H1 (cell line): ENCODE results near the gene IFITM2. TPM values are rescaled to one million over a fixed set of nuclear protein-coding genes. Genes with fewer than 3 reads are reported as not detected.
A peak's percentile ranks its signal among the peaks of the same experiment; 100 is the strongest.
"Not testable (repeated sequence)": the region's sequence is repeated elsewhere in the genome, so short reads cannot be mapped to it uniquely, and the experiment has no call there.

Source experiments
- CTCF ChIA-PET: fragments of 300-600 bp; sonication (Branson Sonifier 250); formaldehyde crosslinking; loops from one replicate; lab custom pipeline; 2021; ENCODE audit not compliant: partially characterized antibody; lab: Charles Lee
- POLR2A ChIA-PET: fragments of 300-600 bp; sonication (Branson Sonifier 250); formaldehyde crosslinking; loops from one replicate; lab custom pipeline; 2021; ENCODE audit warnings: inconsistent platforms; ENCODE audit not compliant: partially characterized antibody; lab: Charles Lee
- DNase-seq, 2 experiments: peaks; one replicate each; pipeline versions ENCODE4 v3.0.0 to v3.0.0-alpha.2; 2010 to 2022; ENCODE audit warnings: low spot score in 2 of 2, low read depth in 1 of 2, mixed read lengths in 1 of 2
- FAIRE-seq: peaks from 2 replicates; lab custom pipeline; 2011; peaks lifted over from hg19 to GRCh38; lab: Jason Lieb, UNC
- H2AFZ ChIP-seq: 2 replicates; pipeline ENCODE4 v1.8.1; 2012; ENCODE audit warnings: low read length, inconsistent platforms
- H2AK5ac ChIP-seq: 2 replicates; pipeline ENCODE4 v1.6.1; 2013; ENCODE audit warnings: low read depth, low read length
- H2BK120ac ChIP-seq: replicated peaks from 2 replicates; pipeline ENCODE3; 2013; ENCODE audit warnings: low read depth, low read length, inconsistent platforms
- H2BK12ac ChIP-seq: 2 replicates; pipeline ENCODE4 v1.6.1; 2013; ENCODE audit warnings: low read depth, low read length
- H2BK15ac ChIP-seq: 2 replicates; pipeline ENCODE4 v1.6.1; 2013; ENCODE audit warnings: low read length
- H2BK20ac ChIP-seq: 2 replicates; pipeline ENCODE4 v1.6.1; 2013; ENCODE audit warnings: low read length
- H2BK5ac ChIP-seq: 2 replicates; pipeline ENCODE4 v1.6.1; 2013; ENCODE audit warnings: low read depth, low read length
- H3K14ac ChIP-seq: 2 replicates; pipeline ENCODE4 v1.6.1; 2013; ENCODE audit warnings: inconsistent platforms; ENCODE audit not compliant: insufficient read length
- H3K18ac ChIP-seq: 2 replicates; pipeline ENCODE4 v1.6.1; 2013; ENCODE audit warnings: low read length; ENCODE audit errors: extremely low read depth
- H3K23ac ChIP-seq: 2 replicates; pipeline ENCODE4 v1.6.1; 2013; ENCODE audit warnings: inconsistent platforms; ENCODE audit not compliant: insufficient read length
- H3K23me2 ChIP-seq: 2 replicates; pipeline ENCODE4 v1.6.1; 2013; ENCODE audit warnings: low read depth, low read length
- H3K27ac ChIP-seq: 2 replicates; pipeline ENCODE4 v1.6.1; 2011; ENCODE audit warnings: low read depth, low read length, inconsistent platforms
- H3K27me3 ChIP-seq, 4 experiments: replicated peaks in 1 of 4; 1 replicate in 1 of 4; 2 replicates in 3 of 4; pipeline versions ENCODE4 v1.6.1 to v1.8.1; 2011 to 2013; ENCODE audit warnings: low read length in 3 of 4, mild to moderate bottlenecking in 3 of 4, inconsistent platforms in 2 of 4, mixed read lengths in 2 of 4, moderate library complexity in 1 of 4; ENCODE audit not compliant: control insufficient read depth in 3 of 4, insufficient read depth in 3 of 4; ENCODE audit errors: extremely low read depth in 1 of 4
- H3K36me3 ChIP-seq, 4 experiments: 2 replicates each; pipeline versions ENCODE4 v1.6.1 to v1.8.1; 2011 to 2013; ENCODE audit warnings: mild to moderate bottlenecking in 4 of 4, low read length in 3 of 4, moderate library complexity in 2 of 4, control low read depth in 1 of 4, inconsistent platforms in 1 of 4; ENCODE audit not compliant: insufficient read depth in 4 of 4, control insufficient read depth in 2 of 4
- H3K4ac ChIP-seq: replicated peaks from 2 replicates; pipeline ENCODE3; 2013; ENCODE audit warnings: low read length, low read depth, mixed read lengths, inconsistent platforms; ENCODE audit not compliant: insufficient read length
- H3K4me1 ChIP-seq, 4 experiments: replicated peaks in 1 of 4; 1 replicate in 1 of 4; 2 replicates in 3 of 4; pipeline versions ENCODE4 v1.6.1 to v1.8.1; 2011 to 2013; ENCODE audit warnings: low read length in 3 of 4, inconsistent platforms in 2 of 4, mixed read lengths in 1 of 4; ENCODE audit not compliant: insufficient read depth in 4 of 4, control insufficient read depth in 3 of 4
- H3K4me2 ChIP-seq, 2 experiments: 2 replicates each; pipeline versions ENCODE4 v1.6.1 to v1.8.1; 2011 to 2013; ENCODE audit warnings: low read depth in 2 of 2, low read length in 2 of 2, control low read depth in 1 of 2, inconsistent platforms in 1 of 2, mild to moderate bottlenecking in 1 of 2; ENCODE audit not compliant: insufficient read depth in 1 of 2
- H3K4me3 ChIP-seq, 4 experiments: fragments of 200-600, 300-600 bp in 1 of 4; sonication (generic), shearing (Covaris generic), sonication (Bioruptor Twin) in 1 of 4; 2 replicates each; pipeline versions ENCODE4 v1.5.1 to v1.8.1; 2011 to 2016; ENCODE audit warnings: low read length in 4 of 4, low read depth in 3 of 4, control low read depth in 2 of 4, inconsistent platforms in 2 of 4, mild to moderate bottlenecking in 2 of 4, mixed read lengths in 1 of 4, moderate library complexity in 1 of 4; ENCODE audit not compliant: insufficient read depth in 2 of 4; ENCODE audit errors: extremely low read depth in 1 of 4
- H3K56ac ChIP-seq: replicated peaks from 2 replicates; pipeline ENCODE3; 2013; ENCODE audit warnings: low read depth, mild to moderate bottlenecking, mixed read lengths, low read length, inconsistent platforms; ENCODE audit not compliant: insufficient read length
- H3K79me1 ChIP-seq: 2 replicates; pipeline ENCODE4 v1.6.1; 2013; ENCODE audit warnings: low read depth, low read length, control low read depth
- H3K79me2 ChIP-seq, 2 experiments: 2 replicates each; pipeline versions ENCODE4 v1.6.1 to v1.8.1; 2012 to 2013; ENCODE audit warnings: low read length in 2 of 2, mild to moderate bottlenecking in 2 of 2, inconsistent platforms in 1 of 2; ENCODE audit not compliant: insufficient read depth in 2 of 2, control insufficient read depth in 1 of 2
- H3K9ac ChIP-seq, 4 experiments: replicated peaks in 1 of 4; 1 replicate in 1 of 4; 2 replicates in 3 of 4; pipeline versions ENCODE4 v1.6.1 to v1.8.1; 2011 to 2013; ENCODE audit warnings: low read depth in 3 of 4, low read length in 3 of 4, control low read depth in 2 of 4, mild to moderate bottlenecking in 2 of 4, moderate library complexity in 2 of 4, inconsistent platforms in 1 of 4; ENCODE audit errors: extremely low read depth in 1 of 4
- H3K9me3 ChIP-seq, 2 experiments: 2 replicates each; pipeline versions ENCODE4 v1.6.1 to v1.8.1; 2012 to 2013; ENCODE audit warnings: mild to moderate bottlenecking in 2 of 2, moderate library complexity in 2 of 2, control low read depth in 1 of 2, inconsistent platforms in 1 of 2, low read depth in 1 of 2, low read length in 1 of 2, mixed read lengths in 1 of 2; ENCODE audit not compliant: insufficient read depth in 2 of 2
- H4K20me1 ChIP-seq, 2 experiments: replicated peaks in 1 of 2; 2 replicates each; pipeline versions ENCODE3 to v1.8.1; 2011 to 2013; ENCODE audit warnings: inconsistent platforms in 2 of 2, low read length in 2 of 2, mild to moderate bottlenecking in 1 of 2; ENCODE audit not compliant: insufficient read depth in 2 of 2, control insufficient read depth in 1 of 2
- H4K5ac ChIP-seq: 2 replicates; pipeline ENCODE4 v1.6.1; 2013; ENCODE audit warnings: low read length, low read depth, mixed read lengths, inconsistent platforms; ENCODE audit not compliant: insufficient read length
- H4K8ac ChIP-seq: 2 replicates; pipeline ENCODE4 v1.8.0; 2013; ENCODE audit warnings: mild to moderate bottlenecking, moderate library complexity, low read length, inconsistent platforms; ENCODE audit not compliant: insufficient read depth; ENCODE audit errors: extremely low read depth
- H4K91ac ChIP-seq: replicated peaks from 2 replicates; pipeline ENCODE3; 2013; ENCODE audit warnings: low read length, mixed read lengths, inconsistent platforms; ENCODE audit not compliant: insufficient read length
- WGBS, 2 experiments: shearing (Covaris generic) in 1 of 2; methylation state at CpG; one replicate each; pipeline versions ENCODE4 v1.1.6 to v1.1.7; 2013 to 2015; ENCODE audit warnings: low lambda C conversion rate in 2 of 2, mixed read lengths in 2 of 2, inconsistent platforms in 1 of 2, low coverage in 1 of 2, missing lambda C conversion rate in 1 of 2; ENCODE audit not compliant: insufficient replicate concordance in 2 of 2, insufficient coverage in 1 of 2, insufficient read length in 1 of 2; ENCODE audit errors: extremely low coverage in 1 of 2, missing lambda C conversion rate in 1 of 2; 5-methylcytosine and 5-hydroxymethylcytosine counted together
- polyA plus RNA-seq, 7 experiments: library from polyadenylated mRNA; depleted of rRNA in 3 of 7; stranded (reverse) in 5 of 7; unstranded in 2 of 7; fragments of >200 nt in 5 of 7; fragments of 200-250 nt in 2 of 7; gene quantifications; 1 replicate in 5 of 7; 2 replicates in 1 of 7; 4 replicates in 1 of 7; pipeline versions ENCODE4 v1.2.1 to v1.2.3, GENCODE V29; 2011 to 2013; ENCODE audit warnings: missing spikeins in 2 of 7, mixed read lengths in 2 of 7
- total RNA-seq: library from RNA; stranded (reverse); fragmentation: NEBNext Ultra II Directional; extraction: Animal tissue kit (Norgen Biotek cat#: 25700); gene quantifications from 2 replicates; pipeline ENCODE4 v1.2.1, GENCODE V29; 2021

Gene IFITM2
- total and polyA plus RNA-seq, 2 of the 8 experiments (the other 6 are each of a cell fraction or from before 2014, with no cell fraction given), result 399 to 764 TPM

DNA sequence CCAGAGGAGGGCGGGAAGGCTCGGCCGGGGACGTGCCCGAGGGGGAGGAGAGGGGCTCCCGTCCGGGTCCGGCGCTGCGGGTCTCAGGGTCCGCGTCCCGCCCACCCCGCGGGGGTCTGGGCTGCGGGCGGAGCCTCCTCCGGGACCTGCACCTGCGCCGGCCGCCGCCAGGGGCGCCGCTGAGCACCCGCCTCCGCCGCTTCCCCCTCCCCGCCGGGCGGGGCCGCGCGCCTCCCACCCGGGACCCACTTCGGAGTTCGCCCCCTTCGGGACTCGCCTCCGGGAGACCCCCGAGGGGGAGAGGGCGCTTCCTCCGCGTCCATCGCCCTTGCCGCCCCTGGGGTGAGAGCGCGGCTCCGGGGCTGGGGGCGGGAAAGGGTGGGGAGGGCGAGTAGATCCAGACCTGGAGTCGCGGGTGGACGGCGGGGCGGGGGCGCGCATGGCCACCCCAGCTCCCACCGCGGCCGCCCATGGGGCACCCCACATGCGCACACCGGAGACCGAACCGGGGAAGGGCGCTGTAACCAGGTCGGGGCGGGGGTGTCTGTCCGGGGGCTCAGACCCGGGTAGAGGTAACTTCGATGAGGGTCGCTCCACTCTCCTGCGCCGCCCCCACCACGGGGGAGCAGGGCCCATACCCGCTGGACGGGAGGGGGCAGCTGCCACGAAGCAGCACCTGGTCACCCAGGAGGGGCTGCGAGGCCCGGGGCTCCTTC lies 10.9 kb downstream of the IFITM2 start:
- not testable (repeated sequence) for H3K79me1 ChIP-seq, H3K27me3 ChIP-seq, H4K20me1 ChIP-seq, H2BK15ac ChIP-seq, H2BK5ac ChIP-seq, H4K5ac ChIP-seq, H3K56ac ChIP-seq, H2AFZ ChIP-seq, H2BK20ac ChIP-seq, H2AK5ac ChIP-seq, H3K9me3 ChIP-seq, H3K9ac ChIP-seq, H2BK12ac ChIP-seq, DNase-seq, H4K8ac ChIP-seq, H4K91ac ChIP-seq, H2BK120ac ChIP-seq, H3K4ac ChIP-seq, H3K23ac ChIP-seq, H3K14ac ChIP-seq, H3K18ac ChIP-seq, FAIRE-seq, H3K36me3 ChIP-seq, H3K27ac ChIP-seq
- POLR2A ChIA-PET, result interaction anchor here (0.6 to 4.0 kb wide), 10 partner anchors 9 to 110 kb away, joined by 3 to 17 read pairs (median 5); no protein-coding TSS in a partner anchor
- Histone ChIP-seq H3K4me3 (peak overlapping the region in 1 of 4 experiments; percentile 49; a peak in 2 of 8 replicates), H3K79me2 (peaks cover 0 to 21% of the 10 kb centered on the region in 2 experiments; a peak in 2 of 4 replicates), H3K4me2 (peak overlapping the region; percentile 51 to 96), H3K23me2 (peaks cover 18% of the 10 kb centered on the region; the same call in 1 of the 2 replicates), H3K4me1 (peaks cover 4 to 34% (median 23%) of the 10 kb centered on the region in 4 experiments)
- CTCF ChIA-PET, result interaction anchor here (0.8 to 2.7 kb wide), 3 partner anchors 11 to 90 kb away, joined by 3 to 7 read pairs (median 4); partner anchors contain the start of gene IFITM2
- WGBS, 2 experiments, result 13% methylated on average over 8 of the region's 79 CpGs; no CpG with 5 or more reads in 1 of the 2 experiments
